ENCODE results near the gene BABAM2.
A peak's percentile ranks its signal among the peaks of the same experiment; 100 is the strongest.

The BABAM2 gene

GRCh38 chr2:28320009-28320365 is 429.5 kb downstream of the BABAM2 start:
- no peak for DNase-seq (ENCODE audit: low read depth)
- no peak for TF ChIP-seq CTCF (conservative IDR thresholded peaks at IDR 0.05; ENCODE audit: control insufficient read depth, insufficient read depth, low read depth, low read length)
- H3K4me3 ChIP-seq (ENCODE audit: control insufficient read depth, low read depth, low read length), result no peak overlapping the region

GRCh38 chr2:28320371-28320770 is 429.8 kb downstream of the BABAM2 start:
- TF ChIP-seq CTCF (conservative IDR thresholded peaks at IDR 0.05; ENCODE audit: control insufficient read depth, insufficient read depth, low read depth, low read length), result no peak
- no peak overlapping the region for H3K4me3 ChIP-seq (ENCODE audit: control insufficient read depth, low read depth, low read length)
- no peak for DNase-seq (ENCODE audit: low read depth)

- no peak for DNase-seq (ENCODE audit: low read depth)
- TF ChIP-seq CTCF (conservative IDR thresholded peaks at IDR 0.05; ENCODE audit: control insufficient read depth, insufficient read depth, low read depth, low read length), result no peak
- no peak overlapping the region for H3K4me3 ChIP-seq (ENCODE audit: control insufficient read depth, low read depth, low read length)
Observed at GRCh38 chr2:28321426-28321825, 430.9 kb downstream of the BABAM2 start.

- H3K4me3 ChIP-seq (ENCODE audit: control insufficient read depth, low read depth, low read length), result no peak overlapping the region
- DNase-seq (ENCODE audit: low read depth), result no peak
Observed at GRCh38 chr2:28322051-28322450, 431.5 kb downstream of the BABAM2 start.

GRCh38 chr2:28322456-28322855 is 431.9 kb downstream of the BABAM2 start:
- no peak overlapping the region for H3K4me3 ChIP-seq (ENCODE audit: control insufficient read depth, low read depth, low read length)
- no peak for TF ChIP-seq CTCF (conservative IDR thresholded peaks at IDR 0.05; ENCODE audit: control insufficient read depth, insufficient read depth, low read depth, low read length)
- DNase-seq (ENCODE audit: low read depth), result no peak

More at GRCh38 chr2:28322051-28322450, 431.5 kb downstream of the BABAM2 start:
- no peak for TF ChIP-seq CTCF (conservative IDR thresholded peaks at IDR 0.05; ENCODE audit: control insufficient read depth, insufficient read depth, low read depth, low read length)

GRCh38 chr2:28322981-28323396 is 432.5 kb downstream of the BABAM2 start:
- H3K4me3 ChIP-seq (ENCODE audit: control insufficient read depth, low read depth, low read length), result no peak overlapping the region
- peak; percentile 37 for DNase-seq (ENCODE audit: low read depth)
- no peak for TF ChIP-seq CTCF (conservative IDR thresholded peaks at IDR 0.05; ENCODE audit: control insufficient read depth, insufficient read depth, low read depth, low read length)

GRCh38 chr2:28325173-28325566 is 434.6 kb downstream of the BABAM2 start:
- no peak overlapping the region for H3K4me3 ChIP-seq (ENCODE audit: control insufficient read depth, low read depth, low read length)
- no peak for TF ChIP-seq CTCF (conservative IDR thresholded peaks at IDR 0.05; ENCODE audit: control insufficient read depth, insufficient read depth, low read depth, low read length)
- no peak for DNase-seq (ENCODE audit: low read depth)
